Testis (tissue), 2 donors: ENCODE results near the gene FAM219B.

Experiments used
- POLR2A ChIP-seq: fragments of 450-650 bp; IDR thresholded peaks from one replicate; pipeline ENCODE4 v1.6.1; 2017; ENCODE audit warnings: antibody characterized with exemption, mild to moderate bottlenecking, moderate library complexity
- TF ChIP-seq, protein P1 (sequence below), 3 experiments: fragments of 450-650 bp in 2 of 3; fragments of 200-600 bp in 1 of 3; sonication (generic) in 1 of 3; IDR thresholded peaks; one replicate each; pipeline ENCODE4 v1.5.1; 2016 to 2019; ENCODE audit warnings: antibody characterized with exemption in 3 of 3, mild to moderate bottlenecking in 2 of 3, moderate library complexity in 1 of 3

DNA sequence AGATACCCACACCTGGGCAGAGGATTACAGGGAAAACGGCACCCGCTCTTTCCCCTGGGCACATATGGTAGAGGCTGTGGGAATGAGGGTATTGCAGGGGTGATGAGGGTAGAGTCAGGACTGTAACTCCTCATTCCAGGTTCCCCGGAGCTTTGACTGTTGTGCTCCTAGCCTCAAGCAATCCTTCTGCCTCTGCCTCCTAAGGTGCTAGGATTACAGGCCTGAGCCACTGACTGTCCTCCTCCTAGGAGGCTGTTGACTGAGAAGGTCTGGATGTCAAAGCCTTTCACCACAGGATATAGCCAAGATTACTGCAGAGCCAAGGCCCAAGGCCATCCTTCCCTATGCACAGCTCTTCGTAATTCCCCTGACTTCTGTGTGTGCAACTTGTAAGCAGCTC, 17.9 kb downstream of the FAM219B start:
- TF ChIP-seq, protein P1, sequence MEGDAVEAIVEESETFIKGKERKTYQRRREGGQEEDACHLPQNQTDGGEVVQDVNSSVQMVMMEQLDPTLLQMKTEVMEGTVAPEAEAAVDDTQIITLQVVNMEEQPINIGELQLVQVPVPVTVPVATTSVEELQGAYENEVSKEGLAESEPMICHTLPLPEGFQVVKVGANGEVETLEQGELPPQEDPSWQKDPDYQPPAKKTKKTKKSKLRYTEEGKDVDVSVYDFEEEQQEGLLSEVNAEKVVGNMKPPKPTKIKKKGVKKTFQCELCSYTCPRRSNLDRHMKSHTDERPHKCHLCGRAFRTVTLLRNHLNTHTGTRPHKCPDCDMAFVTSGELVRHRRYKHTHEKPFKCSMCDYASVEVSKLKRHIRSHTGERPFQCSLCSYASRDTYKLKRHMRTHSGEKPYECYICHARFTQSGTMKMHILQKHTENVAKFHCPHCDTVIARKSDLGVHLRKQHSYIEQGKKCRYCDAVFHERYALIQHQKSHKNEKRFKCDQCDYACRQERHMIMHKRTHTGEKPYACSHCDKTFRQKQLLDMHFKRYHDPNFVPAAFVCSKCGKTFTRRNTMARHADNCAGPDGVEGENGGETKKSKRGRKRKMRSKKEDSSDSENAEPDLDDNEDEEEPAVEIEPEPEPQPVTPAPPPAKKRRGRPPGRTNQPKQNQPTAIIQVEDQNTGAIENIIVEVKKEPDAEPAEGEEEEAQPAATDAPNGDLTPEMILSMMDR (IDR thresholded peaks at IDR 0.05), result no peak
- no peak for TF ChIP-seq POLR2A
